ENCODE data around the gene LRTM2.

The LRTM2 gene

DNA sequence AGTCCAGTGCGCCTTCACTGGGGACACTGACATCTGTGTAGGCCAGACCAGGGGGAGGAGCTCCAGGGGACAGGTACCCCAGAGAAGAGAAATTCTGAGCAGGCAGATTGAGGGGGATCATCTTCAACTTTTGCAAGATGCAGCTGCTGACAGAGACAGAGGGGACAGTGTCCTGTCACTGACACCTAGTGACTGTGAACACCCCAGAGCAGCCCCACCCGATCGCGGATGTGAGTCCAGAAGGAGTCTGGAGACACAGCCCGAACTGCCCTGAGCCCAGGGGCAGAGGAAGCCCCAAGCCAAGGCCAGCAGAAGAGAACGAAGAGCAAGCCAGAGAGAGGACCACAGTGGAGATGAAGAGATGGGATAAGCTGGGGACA, 21.7 kb upstream of the LRTM2 start:
- no peak for DNase-seq

DNA sequence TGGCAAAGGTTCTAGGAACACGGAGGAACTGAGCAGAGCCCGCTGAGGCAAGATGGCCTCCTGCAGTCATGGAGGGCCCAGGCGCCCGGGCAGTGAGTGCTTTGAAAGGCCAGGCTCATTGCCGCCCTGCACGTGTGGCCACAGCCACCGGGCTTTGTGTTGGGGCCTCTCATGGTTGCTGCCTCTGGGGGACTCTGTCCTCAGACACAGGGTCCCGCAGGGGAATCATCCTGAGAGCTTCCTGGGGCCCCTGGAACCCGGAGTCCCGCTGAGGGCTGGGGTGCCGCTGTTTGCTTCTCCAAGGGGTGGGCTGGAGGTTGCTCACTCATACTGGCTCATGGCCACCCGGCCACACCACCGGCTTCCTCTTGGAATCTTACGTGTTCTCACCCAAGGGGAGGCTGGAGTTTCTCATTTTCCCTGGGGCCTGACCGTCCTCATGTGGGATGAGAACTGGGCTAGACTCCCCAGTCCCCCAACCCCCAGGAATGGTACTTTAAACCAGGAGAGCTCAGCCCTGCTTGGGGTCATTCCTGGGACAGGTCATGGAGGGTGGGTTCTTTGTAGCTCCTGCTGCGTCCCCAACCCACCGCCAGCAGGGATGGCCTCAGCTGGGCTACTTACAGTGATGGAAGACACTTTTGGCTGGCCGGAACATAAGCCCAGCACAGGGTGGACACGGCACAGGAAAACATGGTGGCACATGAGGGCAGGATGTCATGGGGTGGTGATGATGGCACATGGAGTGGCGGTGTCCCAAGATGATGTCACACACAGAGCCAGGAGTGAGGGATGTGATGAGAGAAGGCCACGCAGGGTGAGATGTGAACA, 21.1 kb upstream of the LRTM2 start:
- DNase-seq = no peak

DNA sequence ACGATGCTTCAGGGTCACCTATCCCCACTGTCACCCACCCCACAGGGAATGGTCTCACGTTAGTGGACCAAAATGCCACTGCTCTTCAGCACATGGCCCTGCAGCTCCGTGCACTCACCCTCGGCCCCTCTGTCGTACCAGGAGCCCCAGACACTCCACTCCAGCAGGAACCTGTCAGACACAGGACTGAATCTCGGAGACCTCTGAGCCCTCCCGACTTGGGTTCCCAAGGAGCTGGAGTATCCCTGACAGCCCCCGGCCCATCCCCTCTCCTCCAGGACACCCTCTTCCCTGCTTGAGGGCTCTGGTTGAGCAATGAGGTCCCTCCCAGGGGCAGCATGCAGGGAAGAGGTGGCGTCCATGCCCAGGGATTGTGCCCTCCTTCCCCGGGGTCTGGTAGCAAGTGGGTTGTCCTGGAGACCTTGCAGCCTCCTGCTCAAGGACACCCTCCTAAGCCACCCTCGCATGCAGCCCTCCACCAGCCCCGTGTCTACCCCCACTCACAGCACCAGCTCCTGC, 20.4 kb upstream of the LRTM2 start:
- no peak for DNase-seq

DNA sequence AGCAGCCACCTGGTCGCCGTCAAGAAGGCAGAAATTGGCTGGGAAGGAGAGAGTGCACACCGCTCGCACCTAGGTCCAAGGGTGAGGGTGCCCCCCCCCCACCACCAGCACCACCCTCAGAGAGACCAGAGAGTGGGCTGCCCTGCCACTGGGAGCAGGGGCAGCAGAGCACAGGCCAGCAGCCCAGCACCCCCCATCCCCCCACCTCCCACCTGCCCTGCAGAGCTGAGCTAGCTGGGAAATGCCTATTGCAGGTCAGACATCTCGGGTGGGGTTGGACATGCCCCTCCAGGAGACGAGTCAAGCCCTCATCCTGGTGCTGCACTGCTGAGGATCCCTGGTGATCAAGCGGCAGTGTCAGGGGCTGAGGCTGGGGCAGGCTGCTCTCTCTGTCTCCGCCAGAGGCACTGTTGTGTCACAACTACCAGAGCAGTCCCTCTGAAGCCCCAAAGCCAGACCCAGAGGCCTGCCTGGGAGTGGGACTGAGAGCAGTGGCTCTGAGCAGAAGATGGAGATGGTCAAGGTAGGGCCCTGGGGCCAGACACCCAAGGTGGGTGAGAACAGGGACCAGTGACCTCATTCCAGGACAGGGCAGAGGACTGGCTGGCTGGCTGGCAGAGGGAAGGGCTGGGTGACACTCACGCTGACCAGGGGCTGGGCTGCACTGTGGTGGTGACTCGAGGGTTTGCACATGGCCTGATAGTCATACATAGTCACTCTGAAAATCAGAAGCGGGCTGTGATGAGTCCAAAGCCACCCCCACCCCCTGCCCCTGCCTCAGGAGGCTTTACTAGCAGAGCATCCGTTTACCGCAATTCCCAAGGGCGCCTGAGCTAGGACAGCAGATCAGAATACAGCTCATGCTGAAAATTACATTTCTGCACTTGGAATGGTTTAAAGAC, 19.7 kb upstream of the LRTM2 start:
- DNase-seq = no peak

DNA sequence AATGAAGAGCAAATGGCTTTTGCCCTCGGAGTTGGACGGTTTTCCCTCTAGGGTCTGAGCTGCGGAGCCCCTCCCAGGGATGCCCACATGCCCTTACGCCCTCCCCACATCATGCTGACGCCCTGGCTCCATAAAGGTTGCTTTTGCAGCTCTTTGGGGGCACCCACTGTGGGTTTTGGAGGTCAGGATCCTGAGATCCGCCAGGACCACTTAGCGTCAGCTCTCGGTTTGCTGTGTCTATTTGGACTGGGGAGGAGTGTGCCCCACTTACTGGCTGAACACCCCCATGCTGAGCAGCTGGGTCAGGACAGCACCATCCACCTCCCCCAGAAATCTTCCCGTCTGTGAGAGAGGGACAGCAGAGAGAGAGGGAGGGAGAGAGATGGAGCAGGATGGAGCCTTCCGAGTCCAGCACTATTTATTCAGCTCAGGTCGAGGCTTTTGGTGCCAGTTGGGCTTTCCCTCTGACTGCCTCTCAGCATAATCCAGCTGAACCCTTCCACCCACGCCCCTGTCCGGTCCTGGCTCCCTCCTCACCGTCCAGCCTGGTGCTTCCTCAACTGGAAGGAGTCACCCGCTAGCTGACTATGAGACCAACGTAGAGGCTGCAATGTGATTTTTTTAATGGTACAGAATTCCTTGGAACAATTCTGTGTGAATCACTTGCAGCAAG, 18.9 kb upstream of the LRTM2 start:
- DNase-seq = peak; percentile 10

DNA sequence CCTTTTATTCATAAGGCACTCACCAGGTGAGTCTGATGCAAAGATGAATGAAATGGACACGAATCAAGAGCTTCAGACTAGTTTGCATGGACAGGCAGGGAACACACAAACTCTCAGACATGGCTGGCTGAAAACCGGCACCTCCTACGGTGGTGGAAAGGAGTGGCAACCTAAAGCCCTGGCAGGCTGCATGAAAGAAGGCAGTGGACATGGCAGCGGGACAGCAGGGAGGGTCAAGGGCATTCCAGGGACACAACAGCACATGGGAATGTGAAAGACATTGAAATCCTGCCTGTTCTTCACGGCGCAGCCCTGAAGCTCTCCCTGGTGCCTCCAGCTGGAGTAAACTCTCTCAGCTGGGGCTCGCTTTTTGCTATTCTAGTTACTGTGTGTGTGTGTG, 16.6 kb upstream of the LRTM2 start:
- DNase-seq = no peak

DNA sequence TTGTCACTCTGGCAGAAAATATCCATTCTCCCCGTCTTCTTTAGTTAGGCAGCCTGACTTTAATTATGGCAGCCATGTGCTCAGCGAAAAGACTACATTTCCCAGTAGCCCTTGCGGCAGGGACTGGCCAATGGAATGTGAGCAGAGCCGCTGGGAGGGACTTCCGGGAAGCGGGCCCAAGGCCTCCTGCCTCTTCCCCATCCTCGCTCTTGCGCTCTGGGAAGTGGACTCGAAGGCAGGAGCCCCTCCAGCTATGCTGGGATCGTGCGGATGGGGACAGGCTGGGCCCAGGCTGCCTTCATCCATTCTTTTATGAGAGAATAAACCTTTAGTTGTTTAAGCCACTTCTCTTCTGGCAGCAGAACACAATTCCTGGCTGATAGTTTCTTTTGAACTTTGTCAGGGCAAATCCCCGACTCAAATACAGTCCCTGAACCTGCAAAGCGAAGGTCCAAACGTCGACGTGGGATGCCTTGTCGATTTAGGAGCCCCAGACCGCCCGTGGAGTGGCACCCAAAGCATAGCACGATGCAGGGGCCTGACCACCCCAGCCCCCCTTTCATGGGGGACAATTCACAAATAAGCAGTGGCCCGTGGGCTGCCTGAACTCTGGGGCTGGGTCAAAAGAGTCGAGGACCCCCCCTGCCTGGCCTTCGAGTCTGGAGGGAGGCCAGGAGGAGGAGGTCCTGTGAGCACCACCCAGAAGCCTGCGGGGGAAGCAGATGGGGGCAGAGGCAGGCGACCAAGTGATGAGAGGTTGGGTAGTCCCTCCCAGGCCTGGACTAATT, 15.6 kb upstream of the LRTM2 start:
- peak; percentile 69 for DNase-seq

DNA sequence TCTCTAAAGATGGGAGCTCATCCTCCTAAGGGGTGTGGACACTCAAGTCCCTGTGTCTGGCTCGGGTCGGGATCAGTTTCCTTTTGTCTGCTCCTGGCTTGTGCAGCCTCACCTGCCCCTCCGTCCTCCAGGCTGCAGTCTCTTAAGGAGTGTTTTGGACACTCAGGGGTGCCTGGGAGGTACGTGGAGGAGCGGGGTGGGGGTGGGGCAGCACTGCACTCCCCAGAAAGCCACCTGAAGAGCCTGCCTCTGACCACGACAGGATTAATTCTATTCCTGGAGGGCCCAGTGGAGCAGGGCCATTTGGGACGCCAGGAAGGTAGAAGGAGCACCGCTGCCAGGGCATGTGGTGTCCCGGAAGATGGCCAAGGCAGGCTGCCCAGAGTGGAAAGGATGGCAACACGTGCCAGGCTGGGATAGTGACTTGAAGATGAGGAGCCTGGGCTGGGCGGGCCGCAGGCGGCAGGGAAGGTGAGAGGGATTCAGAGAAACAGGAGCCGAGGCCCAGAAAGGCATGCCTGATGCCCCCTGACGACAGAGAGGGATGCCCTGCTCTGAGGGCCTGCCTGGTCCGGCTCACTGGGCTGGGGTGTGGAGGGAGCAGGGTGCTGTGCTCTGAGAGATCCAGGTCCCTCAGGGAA, 14.8 kb upstream of the LRTM2 start:
- DNase-seq = no peak

DNA sequence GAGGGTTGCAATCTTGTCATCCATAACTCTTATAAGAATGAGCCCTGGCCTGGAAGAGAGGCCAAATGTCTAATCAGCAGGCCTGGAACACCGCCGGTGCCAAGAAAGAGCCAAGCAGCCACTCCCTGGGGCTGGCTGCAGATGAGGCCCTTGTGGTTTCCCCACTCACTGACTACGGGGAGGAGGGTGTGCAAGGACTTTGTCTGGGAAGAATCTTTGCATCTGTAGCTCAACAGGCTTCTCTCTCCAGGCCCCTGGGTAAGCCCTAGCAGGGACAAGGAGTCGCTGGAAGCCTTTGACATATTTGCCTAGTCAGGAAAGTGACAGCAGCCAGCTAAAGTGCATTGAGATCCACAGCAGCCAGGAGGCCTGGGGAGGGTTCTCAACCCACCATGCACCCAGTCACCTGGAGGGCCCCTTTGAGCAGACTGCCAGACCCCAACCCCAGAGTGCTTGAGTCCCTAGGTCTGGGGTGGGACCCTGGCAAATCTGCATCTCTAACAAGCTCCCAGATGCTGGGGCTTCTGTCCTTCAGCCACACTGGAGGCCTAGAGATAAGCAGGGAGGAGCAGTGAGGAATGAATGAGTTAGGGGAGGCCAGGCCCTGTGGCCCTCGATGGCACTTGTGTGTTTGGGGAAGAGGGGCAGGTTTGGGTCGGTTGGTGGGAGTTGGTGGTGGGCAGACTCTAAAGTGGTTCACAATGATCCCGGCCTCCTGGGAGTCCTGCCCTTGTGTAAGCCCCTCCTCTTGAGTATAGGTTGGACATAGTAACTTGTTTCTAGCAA, 13.9 kb upstream of the LRTM2 start:
- DNase-seq = no peak

DNA sequence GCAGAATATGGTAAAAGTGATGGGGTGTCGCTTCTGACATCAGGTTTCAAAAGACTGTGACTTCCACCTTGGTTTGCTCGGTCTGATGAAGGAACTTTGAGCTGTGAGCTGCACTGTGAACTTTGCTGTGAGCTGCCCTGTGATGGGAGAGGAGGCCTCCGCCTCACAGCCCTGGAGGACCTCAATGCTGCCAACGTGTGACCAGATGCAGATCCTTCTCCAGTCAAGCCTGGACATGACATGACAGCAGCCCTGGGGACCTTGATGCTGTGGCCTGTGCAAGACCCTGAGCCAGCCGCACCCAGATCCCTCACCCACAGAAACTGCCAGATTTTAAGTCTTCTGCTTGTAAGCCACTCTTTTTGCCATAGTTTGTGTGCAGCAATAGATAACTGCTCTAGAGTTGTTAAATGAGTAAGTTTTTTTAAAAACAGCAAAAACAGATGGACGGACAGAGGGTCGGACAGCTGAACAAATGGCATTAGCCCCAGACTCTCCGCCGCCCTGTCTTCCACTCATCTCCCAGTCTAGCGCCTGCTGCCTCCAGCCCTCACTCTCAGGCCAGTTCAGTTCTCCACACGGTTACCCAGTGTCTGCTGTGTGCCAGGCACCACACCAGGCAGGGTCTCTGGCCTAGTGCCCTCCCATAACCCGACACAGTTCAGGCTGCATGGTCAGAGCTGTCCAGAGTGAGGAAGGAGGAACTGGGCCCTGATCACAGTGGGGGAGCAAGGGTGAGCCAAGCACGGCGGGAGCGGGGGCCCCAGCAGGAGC, 13.1 kb upstream of the LRTM2 start:
- DNase-seq = no peak

DNA sequence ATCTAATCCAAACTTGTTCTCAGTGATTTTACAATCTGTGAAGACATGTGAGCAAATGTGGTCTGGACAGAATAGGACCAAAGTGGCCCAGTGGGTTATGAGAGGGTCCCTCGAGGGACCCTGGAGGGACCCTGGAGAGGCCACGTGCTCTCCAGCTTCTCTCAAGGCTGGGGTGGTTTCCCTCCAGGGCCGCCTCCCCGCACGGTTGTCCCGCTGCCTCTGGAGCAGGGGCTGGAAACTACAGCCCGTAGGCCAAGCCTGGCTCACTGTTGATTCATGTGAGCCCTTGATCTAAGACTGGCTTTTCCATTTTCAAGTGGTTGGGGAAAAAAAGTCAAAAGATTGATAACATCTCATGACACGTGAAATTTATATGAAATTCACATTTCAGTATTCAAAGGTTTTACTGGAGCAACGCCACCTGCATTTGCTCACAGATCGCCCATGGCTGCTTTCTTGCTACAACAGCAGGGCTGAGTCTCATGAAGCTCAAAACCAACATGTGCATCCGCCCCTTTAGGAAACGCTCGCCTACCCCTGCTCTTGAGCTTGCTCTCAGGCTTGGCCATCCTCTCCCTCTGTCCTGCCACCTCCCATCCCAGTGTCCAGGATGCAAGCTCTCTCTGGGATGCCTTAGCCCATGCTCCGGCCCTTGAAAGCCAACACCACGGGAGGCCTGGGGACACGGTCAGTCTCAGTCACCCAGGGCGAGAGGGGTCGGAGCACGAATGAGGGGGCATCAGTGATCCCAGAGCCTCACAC, 12.1 kb upstream of the LRTM2 start:
- no peak for DNase-seq

DNA sequence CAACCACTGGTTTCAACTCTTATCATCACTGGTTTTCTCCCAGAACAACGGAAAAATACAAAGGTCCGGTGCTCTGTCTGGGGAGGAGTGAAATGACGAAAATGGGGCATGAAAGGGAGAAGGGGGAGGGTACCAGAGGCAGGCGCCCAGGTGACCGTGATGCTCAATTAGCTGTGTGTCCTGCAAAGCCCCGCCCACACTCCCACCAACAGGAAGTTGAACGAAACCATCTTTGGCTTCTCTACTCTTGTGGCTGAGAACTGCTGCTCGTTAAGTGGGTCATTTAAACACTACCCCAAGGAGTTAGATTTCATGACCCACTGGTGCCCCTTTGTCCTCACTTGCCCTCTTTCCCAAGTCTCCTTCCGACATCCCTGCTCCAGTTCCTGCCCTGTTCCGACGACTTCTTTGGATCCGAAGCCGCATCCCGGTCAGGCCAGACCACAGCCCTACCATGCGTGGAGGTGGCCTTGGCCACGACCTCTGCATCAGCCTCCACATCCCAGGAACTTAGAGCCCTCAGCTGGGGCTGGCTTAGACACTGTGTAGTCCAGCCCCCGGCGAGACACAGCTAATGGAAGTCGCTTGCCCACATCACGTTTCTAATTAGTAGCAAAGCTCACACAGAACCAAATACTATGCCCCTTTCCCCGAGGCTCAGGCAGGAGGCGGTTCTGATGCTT, 11.4 kb upstream of the LRTM2 start:
- no peak for DNase-seq

DNA sequence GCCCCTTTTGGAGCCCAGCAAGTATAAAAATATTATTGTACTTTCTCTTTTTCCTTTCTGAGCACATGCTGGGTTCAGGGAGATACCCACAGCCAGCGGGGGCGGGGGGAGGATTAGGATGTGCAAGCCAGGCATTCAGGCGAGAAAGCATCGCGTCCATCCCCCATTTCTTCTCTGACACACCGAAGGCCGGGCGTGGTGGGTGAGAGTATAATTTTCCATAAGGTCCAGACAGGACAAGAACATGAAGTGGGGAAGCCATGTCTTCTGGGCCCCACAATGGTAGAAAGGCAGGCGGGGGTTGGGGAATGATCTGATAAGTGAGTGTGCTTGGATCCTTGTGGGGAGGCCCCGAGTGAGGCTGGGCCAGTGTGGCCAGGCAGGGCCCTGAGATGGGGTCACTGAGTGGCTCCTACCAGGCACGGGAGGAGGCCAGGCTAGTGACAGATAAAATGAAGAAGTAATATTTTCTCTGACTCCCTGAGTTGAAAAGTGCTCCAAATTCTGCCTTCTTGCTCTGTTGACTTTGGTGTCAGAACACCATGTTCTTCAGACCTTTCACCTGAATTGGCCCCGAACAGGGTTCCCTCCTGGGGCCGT, 10.7 kb upstream of the LRTM2 start:
- DNase-seq = no peak

DNA sequence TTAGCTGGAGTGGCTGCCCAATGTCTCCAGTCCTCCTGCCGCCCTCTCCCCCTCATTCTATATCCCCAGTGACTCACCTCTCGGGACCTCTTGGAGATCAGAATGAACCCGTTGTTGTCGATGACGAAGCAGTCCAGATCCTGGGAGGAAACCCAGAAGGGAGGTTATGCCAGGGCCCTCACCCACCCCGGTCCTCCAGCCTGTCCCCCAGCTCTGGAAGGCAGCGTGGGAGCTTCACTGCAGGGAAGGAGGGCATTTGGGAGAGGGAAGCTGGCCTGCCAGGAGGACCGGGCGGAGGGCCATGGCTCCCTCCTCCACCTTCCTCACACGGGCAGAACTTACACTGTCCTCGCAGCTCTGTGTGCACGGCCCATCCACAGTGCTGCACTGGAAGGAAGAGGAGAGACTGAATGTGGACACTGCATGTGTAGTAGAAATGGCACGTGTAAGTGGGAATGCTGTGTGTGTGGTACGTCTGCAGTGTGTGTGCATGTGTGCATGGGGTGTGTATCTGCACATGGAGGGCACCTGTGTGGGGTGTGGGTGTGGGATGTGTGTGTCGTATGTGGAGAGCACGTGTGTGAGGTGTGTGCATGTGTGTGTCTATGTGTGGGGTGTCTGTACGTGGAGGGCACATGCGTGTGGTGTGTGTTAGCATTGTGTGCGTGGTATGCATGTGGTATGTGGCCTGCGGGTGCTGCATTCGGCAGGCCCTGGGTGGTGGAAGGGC, 10.0 kb upstream of the LRTM2 start:
- no peak for DNase-seq

DNA sequence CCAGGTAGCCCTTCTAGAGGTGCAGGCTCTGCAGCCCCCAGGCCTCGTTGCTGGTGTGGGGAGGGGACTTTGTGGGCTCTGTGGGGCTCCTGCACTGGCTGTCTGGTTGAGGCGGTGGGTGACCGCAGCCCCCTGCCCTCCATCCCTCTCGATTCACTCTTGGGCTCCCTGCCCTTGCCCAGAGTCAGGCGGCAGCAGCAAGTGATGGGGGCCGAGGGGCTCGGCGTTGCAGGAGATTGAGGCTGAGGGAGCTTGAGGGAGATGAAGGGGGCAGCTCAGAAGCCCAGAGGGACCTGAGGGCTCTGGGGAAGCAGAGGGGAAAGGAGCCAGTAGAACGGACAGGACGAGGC, 9.5 kb upstream of the LRTM2 start:
- no peak for DNase-seq

DNA sequence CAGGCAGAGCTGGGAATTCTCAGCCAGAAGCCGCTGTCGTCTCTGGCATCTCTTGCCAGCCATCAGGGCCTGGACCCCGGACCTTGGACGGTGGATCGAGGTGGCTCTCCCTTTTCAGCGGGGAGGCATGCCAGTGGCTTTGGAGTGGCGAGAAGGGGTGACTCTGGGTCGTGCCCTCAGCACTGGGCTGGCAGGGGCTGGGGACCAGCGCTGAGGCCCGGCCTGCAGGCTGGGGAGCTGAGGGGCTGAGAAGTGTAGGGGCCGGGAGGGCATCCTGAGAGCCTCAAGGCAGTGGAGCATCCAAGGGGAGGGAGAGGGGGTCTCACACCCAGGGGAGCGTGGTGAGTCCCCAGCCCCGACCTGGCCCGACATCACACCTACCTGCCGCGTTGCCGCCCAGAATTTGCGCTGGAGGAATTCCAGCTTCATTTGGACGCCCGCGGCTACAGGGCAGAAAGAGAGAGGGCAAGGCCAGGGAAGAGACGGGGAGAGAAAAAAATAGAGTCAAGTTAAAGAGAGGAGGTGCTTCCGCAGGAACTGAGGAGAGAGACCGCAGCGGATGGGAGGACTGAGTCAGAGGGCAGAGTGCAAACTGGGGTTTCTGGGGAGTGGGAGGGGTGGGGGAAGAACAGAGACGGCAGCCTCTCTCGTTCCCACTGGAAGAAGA, 9.0 kb upstream of the LRTM2 start:
- DNase-seq = no peak

DNA sequence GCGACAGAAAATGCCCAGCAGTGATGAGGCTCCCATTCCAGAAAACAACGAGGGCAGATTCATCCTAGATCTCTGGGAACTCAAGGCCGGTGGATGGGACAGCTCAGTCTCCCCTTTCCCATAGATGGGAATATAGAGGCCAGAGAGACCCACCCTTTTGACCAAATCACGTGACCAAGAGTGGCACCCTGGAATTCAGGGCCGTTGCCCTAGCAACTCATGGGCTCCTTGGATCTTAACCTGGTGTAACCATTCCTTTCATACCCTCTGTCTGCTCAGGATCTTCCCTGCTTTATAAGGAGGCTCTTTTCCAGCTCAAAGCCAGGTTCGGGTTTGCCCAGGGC, 8.4 kb upstream of the LRTM2 start:
- DNase-seq = no peak

Measured in kidney glomerular epithelial cell (primary cell).